NCI-H524 treated with DMSO at 0.1 percent for 48 hours (cell line): ENCODE results near the gene FOXO1.

Experiments
- DNase-seq: peaks from one replicate; lab custom pipeline; 2025; lab: John Stamatoyannopoulos, UW

Gene FOXO1

DNA sequence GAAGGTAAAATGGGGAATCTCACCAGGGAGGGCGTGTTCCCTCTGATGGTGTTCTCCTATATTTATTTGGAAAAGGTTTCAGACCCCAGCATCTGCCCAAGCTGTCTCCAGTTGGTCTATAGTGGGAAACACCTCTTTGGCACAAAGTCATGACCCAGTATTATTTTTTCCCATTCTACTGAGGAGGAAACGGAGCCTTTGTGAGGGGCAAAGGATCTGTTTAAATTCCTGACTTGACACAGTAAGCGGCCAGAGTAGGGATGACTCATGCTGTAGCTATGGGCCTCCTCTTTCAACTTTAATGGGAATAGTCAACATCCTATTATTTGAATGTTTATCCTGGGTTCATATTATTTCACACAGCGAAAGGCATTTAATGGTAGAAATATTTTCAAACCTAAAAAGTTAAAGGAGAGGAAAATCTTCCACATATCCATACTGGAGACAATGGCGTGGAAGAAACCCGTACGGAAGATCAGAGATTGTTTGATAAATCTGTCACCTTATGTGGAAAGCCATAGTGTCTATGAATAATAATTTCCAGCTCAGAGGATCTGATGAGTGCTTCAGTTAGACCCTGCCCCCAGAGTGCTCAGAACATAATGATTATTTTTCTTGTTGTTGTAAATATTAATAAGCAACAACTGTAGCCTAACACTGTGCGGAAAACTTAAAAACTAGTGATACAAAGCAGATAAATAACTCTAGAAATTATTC is 126.0 kb downstream of the FOXO1 start:
- no peak for DNase-seq

GRCh38 chr13:40539576-40540327 is 126.7 kb downstream of the FOXO1 start:
- no peak for DNase-seq

DNA sequence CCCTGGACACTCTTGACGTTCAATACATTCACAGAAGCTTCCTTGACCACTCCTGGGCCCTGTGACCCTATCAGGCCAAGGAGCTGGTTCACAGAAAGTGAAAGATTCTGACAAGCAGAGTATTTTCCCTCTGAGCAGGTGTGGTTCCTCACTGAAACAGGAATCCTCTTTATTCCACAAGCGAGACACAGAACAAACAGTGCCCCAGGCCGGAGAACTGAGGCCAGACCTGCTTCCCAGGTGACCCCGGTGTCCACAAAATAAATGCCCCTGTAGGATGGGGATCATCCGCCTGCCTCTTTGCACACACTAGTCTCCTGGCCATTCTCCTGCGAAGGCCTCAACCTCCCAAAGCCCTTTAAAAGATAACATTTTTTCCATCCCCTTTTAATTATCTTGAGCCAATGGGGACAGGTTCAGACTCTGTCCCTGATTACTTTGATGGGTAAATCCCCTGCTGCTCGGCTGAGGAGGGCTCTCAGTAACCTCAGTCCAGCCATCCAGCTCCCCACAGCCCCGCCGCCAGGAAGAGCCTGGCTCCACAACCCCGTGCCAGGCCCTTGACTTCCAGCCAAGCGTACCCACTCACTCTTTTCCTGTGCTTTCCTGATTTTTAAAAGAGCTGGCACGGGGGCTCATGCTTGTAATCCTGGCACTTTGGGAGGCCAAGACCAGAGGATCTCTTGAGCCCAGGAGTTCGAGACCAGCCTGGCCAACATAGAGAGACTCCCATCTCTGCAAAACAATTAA is 129.1 kb downstream of the FOXO1 start:
- DNase-seq = no peak

DNA sequence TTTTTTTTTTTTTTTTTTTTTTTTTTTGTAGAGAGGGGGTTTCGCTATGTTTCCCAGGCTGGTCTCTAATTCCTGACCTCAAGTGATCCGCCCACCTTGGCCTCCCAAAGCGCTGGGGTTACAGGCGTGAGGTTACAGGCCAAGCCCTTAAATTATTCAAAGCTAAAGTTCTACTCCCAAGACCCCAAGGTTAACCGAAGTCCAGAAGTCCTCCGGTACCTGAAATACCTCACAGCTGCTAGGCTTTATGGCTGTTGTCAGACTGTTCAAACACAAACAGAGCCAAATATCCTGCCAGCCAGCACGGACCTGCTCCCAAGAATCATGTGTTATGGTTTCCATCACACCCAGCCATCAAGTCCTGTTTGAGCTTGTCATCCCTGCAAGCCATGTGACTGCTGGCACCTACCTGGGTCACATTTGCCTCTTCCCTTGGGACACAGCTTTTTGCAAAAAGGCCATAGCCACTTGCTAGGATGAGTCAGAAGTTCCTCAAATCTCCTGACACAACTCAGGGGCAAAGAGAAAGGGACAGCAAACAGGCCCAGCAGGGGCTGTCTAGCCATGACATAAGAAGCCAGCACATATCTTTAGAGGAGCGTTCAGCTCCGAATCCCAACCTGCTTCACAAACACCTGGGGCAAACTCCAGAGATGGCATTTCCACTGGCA is 129.9 kb downstream of the FOXO1 start:
- DNase-seq = no peak

DNA sequence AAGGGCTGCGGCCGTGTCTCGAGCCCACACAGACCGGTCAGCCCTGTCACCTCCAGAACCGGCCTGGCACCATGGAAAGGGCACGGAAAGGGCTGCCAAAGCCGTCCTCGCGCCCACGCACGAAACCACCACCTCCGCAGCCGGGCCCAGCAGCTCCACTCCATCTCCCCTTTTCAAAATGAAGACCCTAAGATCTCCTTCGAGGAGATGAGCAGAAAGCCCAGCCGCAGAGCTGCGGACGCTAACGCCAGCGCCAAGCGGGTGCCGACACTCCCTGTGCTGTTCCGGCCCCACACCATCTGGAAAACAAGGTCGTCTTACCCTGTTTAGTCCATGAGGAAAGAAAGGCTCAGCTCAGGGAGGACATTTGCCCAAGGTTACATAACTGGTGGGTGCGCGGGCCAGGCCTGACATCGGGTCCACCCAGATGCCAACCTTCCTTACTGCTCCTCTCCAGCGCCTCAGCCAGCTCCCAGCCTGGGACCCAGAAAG is 131.1 kb downstream of the FOXO1 start:
- no peak for DNase-seq

DNA sequence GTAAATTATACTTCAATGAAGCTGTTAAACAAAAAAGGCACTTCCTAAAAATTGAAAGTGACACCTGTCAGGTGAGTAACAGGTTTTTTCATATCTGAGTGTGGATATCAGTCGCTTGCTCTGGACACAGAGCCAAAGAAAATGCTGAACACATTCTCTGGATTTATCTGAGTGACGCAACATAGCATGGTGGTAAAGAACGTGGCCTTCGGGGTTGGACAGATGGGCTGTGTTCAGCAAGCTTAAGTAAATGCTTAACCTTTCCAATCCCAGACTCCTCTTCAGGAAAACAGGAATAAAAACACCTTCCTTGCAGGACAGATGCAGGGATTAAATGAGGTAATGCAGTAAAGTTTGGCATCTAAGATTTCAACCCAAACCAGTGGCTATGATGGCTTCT is 132.0 kb downstream of the FOXO1 start:
- DNase-seq = no peak

DNA sequence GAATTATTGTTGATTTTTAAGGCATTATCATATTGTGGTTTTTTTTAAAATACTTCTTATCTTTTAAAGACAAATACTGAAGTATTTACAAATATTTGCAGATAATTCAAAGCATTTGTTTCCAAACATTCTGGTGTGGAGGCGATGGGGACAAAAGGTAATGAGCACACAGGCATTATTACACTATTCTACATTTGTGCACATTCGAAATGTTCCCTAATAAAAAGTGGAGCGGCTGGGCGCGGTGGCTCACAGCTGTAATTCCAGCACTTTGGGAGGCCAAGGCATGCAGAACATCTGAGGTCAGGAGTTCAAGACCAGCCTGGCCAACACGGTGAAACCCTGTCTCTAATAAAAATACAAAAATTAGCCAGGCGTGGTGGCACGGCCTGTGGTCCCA is 133.4 kb downstream of the FOXO1 start:
- no peak for DNase-seq

- no peak for DNase-seq
Observed at GRCh38 chr13:40530961-40531360, 135.5 kb downstream of the FOXO1 start.

DNA sequence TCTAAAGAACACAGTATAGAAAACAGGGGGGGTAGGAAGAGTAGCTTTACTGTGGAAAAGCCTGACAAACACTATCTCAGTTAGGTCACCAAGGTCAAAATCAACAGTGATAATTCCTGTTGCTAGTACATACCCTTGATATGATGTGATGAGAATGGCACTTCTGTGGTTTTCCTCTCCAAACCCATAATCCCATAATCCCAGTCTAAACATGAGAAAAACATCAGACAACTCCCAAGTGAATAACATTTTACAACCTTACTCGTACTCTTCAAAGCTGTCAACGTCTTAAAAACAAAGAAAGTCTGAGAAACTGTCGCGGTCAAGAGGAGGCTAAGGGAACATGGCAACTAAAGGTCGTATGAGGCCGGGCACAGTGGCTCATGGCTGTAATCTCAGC is 137.6 kb downstream of the FOXO1 start:
- no peak for DNase-seq

DNA sequence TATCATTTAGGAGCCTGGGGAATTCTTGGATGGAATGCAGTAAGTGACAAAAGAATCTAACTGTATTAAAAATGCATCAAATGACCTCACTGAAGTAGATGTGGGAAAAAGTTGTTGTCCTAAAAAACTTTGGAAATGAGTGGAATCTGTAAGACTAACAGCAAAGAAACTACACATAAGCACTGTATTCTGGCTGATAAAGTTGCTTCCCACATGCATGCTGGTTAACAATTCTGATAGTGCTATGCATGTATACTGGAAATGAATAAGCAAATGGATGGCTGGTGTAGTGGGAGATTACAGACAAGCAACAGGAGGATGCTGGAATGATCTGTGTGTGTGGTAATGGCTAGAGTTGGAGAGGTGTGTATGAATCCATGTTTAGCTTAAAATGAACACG is 138.5 kb downstream of the FOXO1 start:
- DNase-seq = no peak

DNA sequence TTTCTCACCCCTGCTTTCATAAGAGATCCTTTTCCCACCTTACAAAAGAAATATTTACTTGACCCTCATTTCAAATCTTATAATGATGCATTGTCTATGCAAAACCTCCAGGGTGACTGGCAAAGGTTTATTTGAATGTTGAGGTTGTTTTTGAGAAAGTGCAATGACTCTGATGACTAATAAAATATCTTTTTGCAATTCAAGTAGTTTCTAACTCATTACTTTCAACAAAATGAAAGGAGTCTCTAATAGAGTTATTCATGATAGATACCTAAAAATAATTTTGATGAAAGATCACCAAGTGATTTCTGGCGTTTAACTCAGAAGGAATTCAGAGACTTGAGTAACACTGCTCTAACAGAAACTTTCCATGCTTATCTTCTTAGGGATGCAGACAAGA is 144.2 kb downstream of the FOXO1 start:
- no peak for DNase-seq

GRCh38 chr13:40520916-40521315 is 145.5 kb downstream of the FOXO1 start:
- no peak for DNase-seq

DNA sequence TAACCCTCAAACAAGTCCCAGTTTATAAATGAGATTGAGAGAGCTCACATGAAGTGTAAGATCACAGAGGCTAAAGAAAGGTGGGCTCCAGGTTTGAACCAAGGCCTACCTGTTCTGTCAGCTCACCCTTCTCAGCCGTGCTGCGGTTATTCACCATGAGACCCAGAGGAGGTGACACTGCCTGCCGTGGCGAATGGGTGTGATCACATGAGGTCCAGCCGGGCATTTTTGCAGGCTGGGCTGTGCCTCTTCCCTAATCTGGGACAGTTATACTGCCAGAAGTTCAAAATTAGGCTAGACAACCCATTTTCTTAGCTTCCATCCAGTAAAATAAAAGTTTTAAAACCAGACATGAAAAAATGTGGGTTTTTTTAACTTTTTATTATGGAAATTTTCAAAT is 146.8 kb downstream of the FOXO1 start:
- DNase-seq = no peak

DNA sequence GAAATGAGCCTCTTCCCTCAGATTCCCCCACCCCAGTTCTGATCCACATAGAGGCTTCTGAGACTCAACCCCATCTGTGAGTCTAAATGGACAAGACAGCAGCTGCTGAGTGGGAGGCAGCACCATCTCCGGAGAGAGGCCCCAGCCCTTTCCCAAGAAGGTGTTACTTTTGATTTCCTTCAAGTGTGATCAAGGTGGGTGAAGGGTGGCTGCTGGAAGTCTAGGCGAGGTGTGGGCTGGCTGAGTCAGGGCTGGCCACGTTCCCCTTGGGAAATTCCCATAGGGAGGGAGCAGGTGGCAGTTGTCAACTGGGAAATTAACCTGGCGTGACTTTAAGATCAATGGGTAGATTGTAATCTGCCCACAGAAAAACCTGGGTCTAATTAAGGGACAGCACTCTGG is 148.0 kb downstream of the FOXO1 start:
- no peak for DNase-seq

DNA sequence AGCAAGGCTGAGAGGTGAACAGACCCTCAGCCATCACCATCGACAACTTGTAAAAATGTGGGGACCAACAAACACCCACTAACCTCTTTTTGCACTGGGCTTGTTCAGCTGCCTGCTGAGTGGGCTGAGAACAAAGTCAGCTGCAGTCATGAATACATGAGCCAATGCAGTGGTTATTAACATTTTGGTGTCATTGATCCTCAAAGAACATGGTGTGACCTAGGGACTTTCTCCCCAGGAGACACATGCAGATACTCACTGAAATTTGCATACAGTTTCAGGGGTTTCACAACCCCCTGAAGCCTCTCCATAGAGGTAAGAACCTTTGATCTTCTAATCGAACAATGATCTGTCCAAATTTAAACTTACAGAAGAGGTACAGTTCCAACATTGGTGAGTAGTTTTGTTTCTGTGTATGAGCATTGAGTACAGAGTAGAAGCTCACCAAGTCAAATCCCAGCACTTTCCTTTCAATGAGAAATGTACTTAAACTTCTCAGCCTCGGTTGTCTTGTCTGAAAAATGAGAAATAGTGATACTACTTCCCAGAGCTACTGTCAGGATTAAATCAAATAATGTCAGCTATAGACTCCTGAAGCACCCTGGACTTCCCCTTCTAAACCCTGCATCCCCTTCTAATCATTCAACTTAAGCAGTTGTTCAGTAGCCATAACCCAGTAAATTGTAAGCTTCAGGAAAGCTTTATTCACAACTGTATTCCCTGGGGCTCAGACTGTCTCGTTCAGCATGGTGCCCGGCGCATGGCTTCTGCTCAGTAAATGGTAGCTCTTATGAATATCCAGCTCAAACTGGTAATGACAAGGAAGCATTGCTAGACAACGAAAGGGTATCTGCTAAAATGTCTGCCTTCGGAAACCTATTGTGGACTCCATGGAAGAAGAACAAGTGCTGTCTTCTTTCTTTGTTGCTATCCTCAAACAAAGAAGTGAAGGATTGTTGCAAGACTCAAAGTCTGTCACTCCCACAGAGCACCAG is 148.7 kb downstream of the FOXO1 start:
- DNase-seq = no peak

- no peak for DNase-seq
Observed at GRCh38 chr13:40515702-40516101, 150.7 kb downstream of the FOXO1 start.

DNA sequence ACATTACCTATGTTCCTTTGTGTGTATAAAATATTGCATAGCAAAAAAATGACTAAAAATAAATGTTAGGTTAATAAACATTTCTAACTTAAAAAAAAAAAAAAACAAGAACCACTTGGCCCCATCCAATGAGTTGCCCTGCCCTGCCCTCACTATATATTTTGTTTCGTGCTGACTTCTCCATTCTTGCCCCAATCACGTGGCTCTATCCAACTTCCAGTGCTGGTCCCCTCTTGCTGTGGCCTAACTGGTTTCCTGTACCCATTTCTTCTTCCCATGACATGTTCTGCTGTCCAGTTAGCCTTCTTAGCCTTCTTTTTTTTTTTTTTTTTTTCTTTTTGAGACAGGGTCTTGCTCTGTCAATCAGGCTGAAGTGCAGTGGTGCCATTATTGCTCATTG is 151.6 kb downstream of the FOXO1 start:
- DNase-seq = no peak

- no peak for DNase-seq
Observed at GRCh38 chr13:40509876-40510275, 156.6 kb downstream of the FOXO1 start.

DNA sequence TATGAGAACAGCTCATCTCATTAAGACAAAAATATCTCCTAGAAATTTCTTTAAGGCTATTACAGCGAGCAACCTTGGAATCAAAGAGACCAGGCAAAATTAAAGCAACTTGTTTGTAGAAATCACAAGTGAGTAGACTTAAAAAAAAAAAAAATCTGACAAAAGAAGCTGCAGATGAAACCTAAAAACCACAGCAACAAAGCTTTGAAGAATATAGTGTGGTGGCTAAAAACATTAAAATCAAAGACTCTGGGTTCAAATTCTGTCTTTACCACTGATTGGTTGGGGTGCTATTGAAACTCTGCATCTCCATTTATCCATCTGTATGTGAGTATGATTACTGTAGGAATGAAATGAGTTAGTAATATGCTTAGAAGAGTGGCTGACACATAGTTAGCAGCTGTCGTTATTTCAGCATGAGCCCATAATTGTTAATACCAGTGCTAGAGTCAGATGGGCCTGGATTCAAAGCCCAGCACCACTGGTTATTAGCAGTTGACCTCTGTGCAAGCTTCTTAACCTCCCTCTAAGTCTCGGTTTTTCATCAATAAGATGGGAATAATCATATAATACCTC is 157.6 kb downstream of the FOXO1 start:
- DNase-seq = no peak

DNA sequence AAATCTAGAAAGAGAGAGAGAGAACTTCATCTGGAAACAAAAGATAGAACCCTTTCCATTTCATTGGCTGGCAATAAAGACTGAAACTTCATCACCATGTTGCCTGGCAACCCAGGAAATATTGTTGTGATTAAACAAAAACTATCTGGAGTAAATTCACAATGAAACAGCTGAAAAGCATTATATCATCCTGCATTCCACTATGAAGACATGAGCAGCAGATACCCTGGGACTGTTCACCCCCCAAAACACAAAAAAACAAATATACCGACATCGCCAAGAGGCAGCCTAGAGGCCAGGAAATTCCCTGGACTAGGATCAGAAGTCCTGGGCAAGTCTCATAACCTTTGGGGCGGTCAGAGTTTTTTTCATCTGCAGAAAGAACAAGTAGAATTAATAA is 158.3 kb downstream of the FOXO1 start:
- no peak for DNase-seq
